Nephron (organoid): ENCODE data around the gene ARHGAP32.
A peak's percentile ranks its signal among the peaks of the same experiment; 100 is the strongest.
"Not testable (repeated sequence)": the region's sequence is repeated elsewhere in the genome, so short reads cannot be mapped to it uniquely, and the experiment has no call there.

Source experiments
- H3K27ac Mint-ChIP-seq, 3 experiments: 2 replicates each; pipeline ENCODE4 v1.8.0; 2020; ENCODE audit warnings: mixed read lengths in 3 of 3, mild to moderate bottlenecking in 2 of 3, moderate library complexity in 1 of 3
- H3K27me3 Mint-ChIP-seq: 2 replicates; pipeline ENCODE4 v1.8.0; 2021; ENCODE audit warnings: low read depth, mild to moderate bottlenecking, moderate library complexity, mixed read lengths
- H3K36me3 Mint-ChIP-seq: 2 replicates; pipeline ENCODE4 v1.8.0; 2020; ENCODE audit warnings: low read depth, mixed read lengths
- H3K4me1 Mint-ChIP-seq: 2 replicates; pipeline ENCODE4 v1.8.0; 2020; ENCODE audit warnings: mixed read lengths
- H3K4me3 Mint-ChIP-seq, 3 experiments: 2 replicates each; pipeline ENCODE4 v1.8.0; 2020; ENCODE audit warnings: mild to moderate bottlenecking in 3 of 3, mixed read lengths in 3 of 3, moderate library complexity in 2 of 3
- H3K9me3 Mint-ChIP-seq: 2 replicates; pipeline ENCODE4 v1.8.0; 2020; ENCODE audit warnings: mixed read lengths
- CTCF ChIP-seq, 3 experiments: fragments of 200-600 bp; sonication (generic); IDR thresholded peaks; one replicate each; pipeline ENCODE4 v1.5.0; 2021; ENCODE audit warnings: antibody characterized with exemption in 3 of 3; ENCODE audit not compliant: unreplicated experiment in 3 of 3

ARHGAP32 gene

GRCh38 chr11:129191649-129192048 lies 476 bp downstream of the ARHGAP32 start:
- no peak overlapping the region for H3K27ac Mint-ChIP-seq
- peaks cover 11% of the 10 kb centered on the region for H3K4me1 Mint-ChIP-seq
- peaks cover 9% of the 10 kb centered on the region for H3K9me3 Mint-ChIP-seq
- H3K36me3 Mint-ChIP-seq, result peaks cover 13% of the 10 kb centered on the region
- H3K27me3 Mint-ChIP-seq, result no peaks in the 10 kb centered on the region
- no peak overlapping the region for H3K4me3 Mint-ChIP-seq
- no peak for TF ChIP-seq CTCF (IDR thresholded peaks at IDR 0.05; ENCODE audit: unreplicated experiment in 3 of 3)

- peaks cover 11% of the 10 kb centered on the region for H3K4me1 Mint-ChIP-seq
- no peak for TF ChIP-seq CTCF (IDR thresholded peaks at IDR 0.05; ENCODE audit: unreplicated experiment in 3 of 3)
- H3K9me3 Mint-ChIP-seq, result peaks cover 18% of the 10 kb centered on the region
- no peak overlapping the region for H3K27ac Mint-ChIP-seq
- peaks cover 26% of the 10 kb centered on the region for H3K36me3 Mint-ChIP-seq
- no peaks in the 10 kb centered on the region for H3K27me3 Mint-ChIP-seq
- no peak overlapping the region for H3K4me3 Mint-ChIP-seq
These were observed 2.0 kb downstream of the ARHGAP32 start for GRCh38 chr11:129190087-129190486.

GRCh38 chr11:129189646-129190045 lies 2.5 kb downstream of the ARHGAP32 start:
- Mint-ChIP-seq H3K4me1 (peaks cover 11% of the 10 kb centered on the region), H3K36me3 (peaks cover 30% of the 10 kb centered on the region), H3K27me3 (no peaks in the 10 kb centered on the region), H3K9me3 (peaks cover 19% of the 10 kb centered on the region), H3K27ac (peak overlapping the region in 1 of 3 experiments; percentile 5), H3K4me3 (no peak overlapping the region)
- TF ChIP-seq CTCF (IDR thresholded peaks at IDR 0.05; ENCODE audit: unreplicated experiment in 3 of 3), result no peak

- H3K4me1 Mint-ChIP-seq, H3K27ac Mint-ChIP-seq, H3K27me3 Mint-ChIP-seq, H3K4me3 Mint-ChIP-seq: not testable (repeated sequence)
- Mint-ChIP-seq H3K36me3 (peaks cover 44% of the 10 kb centered on the region), H3K9me3 (peaks cover 23% of the 10 kb centered on the region)
These were observed 7.0 kb downstream of the ARHGAP32 start for GRCh38 chr11:129185082-129185481.

- peaks cover 23% of the 10 kb centered on the region for H3K9me3 Mint-ChIP-seq
- H3K36me3 Mint-ChIP-seq, result peaks cover 44% of the 10 kb centered on the region
- no peak for TF ChIP-seq CTCF (IDR thresholded peaks at IDR 0.05; ENCODE audit: unreplicated experiment in 3 of 3)
These were observed 7.5 kb downstream of the ARHGAP32 start for GRCh38 chr11:129184581-129184980.

GRCh38 chr11:129167315-129167714 lies 24.8 kb downstream of the ARHGAP32 start:
- TF ChIP-seq CTCF (IDR thresholded peaks at IDR 0.05; ENCODE audit: unreplicated experiment in 3 of 3), result no peak
- Mint-ChIP-seq H3K4me3 (no peak overlapping the region), H3K9me3 (peaks cover 69% of the 10 kb centered on the region)

More at GRCh38 chr11:129184581-129184980, 7.5 kb downstream of the ARHGAP32 start:
- no peak overlapping the region for H3K27ac Mint-ChIP-seq
- no peaks in the 10 kb centered on the region for H3K27me3 Mint-ChIP-seq
- H3K4me3 Mint-ChIP-seq, result no peak overlapping the region
- H3K4me1 Mint-ChIP-seq, result peaks cover 4% of the 10 kb centered on the region

More at GRCh38 chr11:129167315-129167714, 24.8 kb downstream of the ARHGAP32 start:
- Mint-ChIP-seq H3K36me3 (peaks cover 82% of the 10 kb centered on the region), H3K4me1 (no peaks in the 10 kb centered on the region), H3K27ac (no peak overlapping the region), H3K27me3 (no peaks in the 10 kb centered on the region)
